GM21786 (cell line): ENCODE data around the gene RFX3.

Experiments
- ATAC-seq: cut with Tn5 transposase; IDR thresholded peaks from one replicate; pipeline ENCODE4 v1.9.1; 2021; ENCODE audit not compliant: unreplicated experiment

Gene RFX3

DNA sequence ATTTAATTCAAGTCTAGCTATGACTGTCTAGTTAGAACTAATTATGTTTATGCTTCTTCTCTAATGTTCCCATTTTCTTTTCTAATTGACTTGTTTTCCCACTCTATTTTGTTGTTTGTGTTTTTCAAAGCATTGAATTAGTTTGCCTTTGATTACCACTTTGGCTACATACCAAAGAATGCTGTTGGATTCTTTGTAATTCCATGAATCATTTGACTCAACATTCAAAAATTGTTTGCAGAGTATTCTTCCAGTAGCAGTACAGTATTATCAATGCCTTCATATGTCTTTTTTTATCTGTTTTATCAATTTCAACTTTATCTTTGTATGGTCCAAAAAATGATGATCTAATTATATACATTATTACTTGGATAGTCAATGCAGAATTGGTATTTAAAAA is 288.7 kb downstream of the RFX3 start:
- ATAC-seq: no peak

- ATAC-seq: no peak
Observed at GRCh38 chr9:3235497-3235896, 290.3 kb downstream of the RFX3 start.

DNA sequence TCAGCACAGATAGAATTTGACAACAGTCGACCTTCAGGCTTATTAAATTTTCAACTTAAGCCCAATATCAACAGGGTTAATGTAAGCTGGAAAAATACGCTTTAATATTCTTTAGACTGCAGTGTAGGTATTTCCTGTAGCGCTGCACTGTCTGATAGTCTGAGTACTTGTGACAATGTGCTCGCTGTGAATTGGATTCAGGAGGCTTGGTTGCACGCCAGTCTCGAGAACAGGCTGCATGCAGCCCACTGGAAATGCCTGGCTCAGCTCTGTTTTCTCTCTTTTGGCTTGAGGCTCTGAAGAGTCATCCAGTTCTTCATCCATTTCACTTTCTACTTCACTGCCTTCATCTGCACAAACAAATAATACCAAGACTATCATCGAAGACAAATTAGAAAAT is 300.9 kb downstream of the RFX3 start:
- ATAC-seq: no peak

DNA sequence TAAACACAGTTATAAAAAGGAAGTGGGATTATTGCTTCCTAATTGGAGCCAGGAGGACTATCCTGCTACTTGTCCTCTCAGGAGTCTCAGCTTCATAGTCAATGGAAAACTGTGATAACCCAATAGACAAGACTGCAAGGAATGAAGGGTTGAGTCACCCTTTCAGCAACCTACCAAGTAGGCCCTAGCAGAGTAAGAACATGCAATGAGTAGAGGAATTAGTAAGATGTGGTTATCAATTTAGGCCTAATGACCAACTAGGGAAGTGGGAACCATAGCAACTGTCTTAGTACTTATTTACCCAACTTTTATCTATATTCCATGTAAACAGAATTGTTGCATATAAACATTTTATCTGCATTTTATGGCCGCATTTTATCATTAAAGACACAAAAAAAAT is 310.1 kb downstream of the RFX3 start:
- no peak for ATAC-seq

- ATAC-seq: no peak
Observed at GRCh38 chr9:3214741-3215140, 311.1 kb downstream of the RFX3 start.

GRCh38 chr9:3205421-3206095 is 320.2 kb downstream of the RFX3 start:
- no peak for ATAC-seq

- ATAC-seq: no peak
Observed at GRCh38 chr9:3200331-3200774, 325.4 kb downstream of the RFX3 start.

DNA sequence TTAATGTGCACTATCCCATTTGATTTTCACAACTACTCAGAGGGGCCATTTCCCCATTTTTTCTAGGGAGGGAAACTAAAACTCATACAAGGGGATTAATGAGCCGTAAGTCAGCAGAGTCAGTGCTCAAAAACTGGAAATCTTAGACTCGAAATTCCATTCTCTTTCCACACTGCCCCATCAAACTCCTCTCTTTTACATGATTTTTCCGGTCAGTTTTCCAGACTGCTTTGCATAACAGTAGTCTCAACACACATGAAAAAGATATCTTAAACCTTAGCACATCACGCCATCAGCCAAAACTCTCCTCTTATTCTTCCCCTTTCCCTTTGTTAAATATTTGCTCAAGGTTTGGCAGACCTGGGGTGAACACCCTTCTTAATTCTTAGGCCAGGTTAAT is 332.0 kb downstream of the RFX3 start:
- ATAC-seq: no peak

- ATAC-seq: no peak
Observed at GRCh38 chr9:3191715-3192114, 334.1 kb downstream of the RFX3 start.

DNA sequence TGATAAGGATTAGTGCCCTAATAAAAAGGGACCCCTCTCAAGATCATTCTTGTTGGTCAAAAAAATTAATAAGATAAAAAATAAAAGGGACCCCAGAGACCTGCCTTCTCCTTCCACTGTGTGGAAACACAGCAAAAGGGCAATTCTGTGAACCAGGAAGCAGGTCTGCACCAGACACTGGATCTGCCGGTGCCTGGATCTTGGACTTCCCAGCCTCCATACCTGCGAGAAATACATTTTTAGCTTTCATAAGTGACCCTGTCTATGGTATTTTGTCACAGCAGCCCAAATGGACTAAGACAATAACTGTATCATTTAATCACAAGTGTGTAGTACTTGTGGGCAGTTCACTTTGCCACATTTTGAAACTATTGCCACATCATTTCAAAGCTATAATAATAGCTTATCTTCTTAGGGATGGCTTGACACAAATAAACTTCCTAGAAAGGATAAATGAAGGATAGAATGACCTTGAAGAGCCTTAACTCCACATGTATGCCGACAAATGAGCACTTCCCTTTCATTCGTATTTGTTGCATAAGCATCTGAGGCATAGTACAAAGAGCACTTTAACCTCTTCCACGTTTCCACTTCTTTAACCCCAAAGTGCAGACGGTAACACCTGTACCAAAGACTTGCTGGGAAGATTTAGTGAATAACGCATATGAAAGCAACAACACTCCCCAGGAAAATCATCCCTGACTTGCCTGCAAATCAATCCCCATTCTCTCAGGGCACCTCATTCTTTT is 336.5 kb downstream of the RFX3 start:
- ATAC-seq: no peak

GRCh38 chr9:3186751-3187150 is 339.1 kb downstream of the RFX3 start:
- ATAC-seq: no peak

GRCh38 chr9:3181049-3181953 is 344.5 kb downstream of the RFX3 start:
- peak; percentile 63 for ATAC-seq

GRCh38 chr9:3180696-3181048 is 345.1 kb downstream of the RFX3 start:
- no peak for ATAC-seq

GRCh38 chr9:3179711-3180110 is 346.1 kb downstream of the RFX3 start:
- ATAC-seq: no peak

- no peak for ATAC-seq
Observed at GRCh38 chr9:3177936-3178335, 347.9 kb downstream of the RFX3 start.

GRCh38 chr9:3177146-3177761 is 348.5 kb downstream of the RFX3 start:
- no peak for ATAC-seq

- ATAC-seq: no peak
Observed at GRCh38 chr9:3173374-3173773, 352.4 kb downstream of the RFX3 start.

DNA sequence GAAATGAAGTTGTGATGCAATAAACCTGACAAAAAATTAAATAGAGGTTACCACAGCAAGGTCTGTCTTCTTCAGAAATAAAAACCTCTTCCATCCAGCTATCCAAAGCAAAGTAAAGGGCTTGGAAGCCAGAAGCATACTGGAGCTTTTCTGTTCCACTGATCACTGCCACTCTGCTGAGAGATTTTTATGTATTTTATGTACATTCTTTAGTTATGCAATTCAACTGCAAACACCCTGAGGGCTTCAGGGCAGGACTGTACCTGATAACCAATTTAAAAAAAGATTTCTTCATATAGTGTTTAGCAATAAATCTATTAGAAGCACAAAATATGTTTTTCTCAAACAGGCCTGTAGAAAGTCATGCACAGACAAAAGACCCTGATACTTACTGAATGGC is 355.0 kb downstream of the RFX3 start:
- ATAC-seq: no peak
